HepG2 (cell line): Measurements from ENCODE around the gene BSND. TPM values are rescaled to one million over a fixed set of nuclear protein-coding genes. Genes with fewer than 3 reads are reported as not detected.

Experiments used
- BHLHE40 ChIP-seq: IDR thresholded peaks from 2 replicates; pipeline ENCODE4 v1.6.1; 2011; ENCODE audit warnings: low read length, improper control_type of control experiment
- GFI1 ChIP-seq: sonication (generic); formaldehyde crosslinking; IDR thresholded peaks from 2 replicates; pipeline ENCODE4 v1.5.0; 2020; ENCODE audit warnings: missing genetic modification reagents, mild to moderate bottlenecking, borderline replicate concordance
- KLF15 ChIP-seq: sonication (generic); formaldehyde crosslinking; IDR thresholded peaks from 2 replicates; pipeline ENCODE4 v1.8.1; 2023; ENCODE audit warnings: borderline replicate concordance, mild to moderate bottlenecking, inconsistent platforms, missing genetic modification reagents, mixed read lengths
- SAFB2 ChIP-seq: sonication (generic); formaldehyde crosslinking; IDR thresholded peaks from 2 replicates; pipeline ENCODE4 v1.5.1; 2020; ENCODE audit warnings: missing genetic modification reagents, low read depth, mild to moderate bottlenecking, borderline replicate concordance
- ZFP41 ChIP-seq: sonication (generic); formaldehyde crosslinking; IDR thresholded peaks from 2 replicates; pipeline ENCODE4 v1.4.0; 2020; ENCODE audit warnings: mild to moderate bottlenecking, missing genetic modification reagents, borderline replicate concordance
- ZNF205 ChIP-seq: IDR thresholded peaks from 2 replicates; pipeline ENCODE4 v1.6.1; 2018; ENCODE audit warnings: missing biosample characterization, missing genetic modification reagents
- ZNF562 ChIP-seq: sonication (generic); formaldehyde crosslinking; IDR thresholded peaks from 2 replicates; pipeline ENCODE4 v1.8.0; 2022; ENCODE audit warnings: missing genetic modification reagents, borderline replicate concordance
- polyA plus RNA-seq, 8 experiments: library from polyadenylated mRNA; depleted of rRNA in 3 of 8; stranded (reverse) in 7 of 8; unstranded in 1 of 8; fragments of >200 nt; fragmentation: Illumina TruSeq in 4 of 8; extraction: Trizol in 4 of 8; gene quantifications; 2 replicates each; pipeline versions ENCODE4 v1.2.1 to v1.2.3, GENCODE V29; 2011 to 2016; ENCODE audit warnings: low read depth in 4 of 8, missing spikeins in 1 of 8, mixed read lengths in 1 of 8; ENCODE audit not compliant: insufficient read depth in 1 of 8
- total RNA-seq, 5 experiments: library from RNA; depleted of rRNA; stranded (reverse); fragments of >200 nt; fragmentation: Illumina TruSeq; extraction: Trizol; gene quantifications; 2 replicates each; pipeline ENCODE4 v1.2.3, GENCODE V29; 2016; ENCODE audit warnings: low read depth in 1 of 5
- TF ChIP-seq, protein P1 (sequence below): sonication (generic); formaldehyde crosslinking; IDR thresholded peaks from 2 replicates; pipeline ENCODE4 v1.4.0; 2020; ENCODE audit warnings: missing genetic modification reagents
- TF ChIP-seq, protein P2 (sequence below): fragments of 450-650 bp; IDR thresholded peaks from 2 replicates; pipeline ENCODE4 v1.6.1; 2016
- TF ChIP-seq, protein P3 (sequence below): IDR thresholded peaks from 2 replicates; pipeline ENCODE4 v1.6.1; 2018; ENCODE audit warnings: missing genetic modification reagents, mild to moderate bottlenecking, missing compliant biosample characterization
- TF ChIP-seq, protein P4 (sequence below): IDR thresholded peaks from 2 replicates; pipeline ENCODE4 v1.6.1; 2016; ENCODE audit warnings: mild to moderate bottlenecking
- TF ChIP-seq, protein P5 (sequence below): sonication (generic); formaldehyde crosslinking; IDR thresholded peaks from 2 replicates; pipeline ENCODE4 v1.5.1; 2020; ENCODE audit warnings: missing genetic modification reagents, mild to moderate bottlenecking, borderline replicate concordance
- TF ChIP-seq, protein P6 (sequence below): IDR thresholded peaks from 2 replicates; pipeline ENCODE4 v1.6.1; 2016
- TF ChIP-seq, protein P7 (sequence below): sonication (generic); formaldehyde crosslinking; IDR thresholded peaks from 2 replicates; pipeline ENCODE4 v1.5.1; 2020; ENCODE audit warnings: missing genetic modification reagents, mild to moderate bottlenecking, borderline replicate concordance

The BSND gene
- total and polyA plus RNA-seq, 2 of the 13 experiments (the other 11 are each of a cell fraction or from before 2014, with no cell fraction given) = not detected

DNA sequence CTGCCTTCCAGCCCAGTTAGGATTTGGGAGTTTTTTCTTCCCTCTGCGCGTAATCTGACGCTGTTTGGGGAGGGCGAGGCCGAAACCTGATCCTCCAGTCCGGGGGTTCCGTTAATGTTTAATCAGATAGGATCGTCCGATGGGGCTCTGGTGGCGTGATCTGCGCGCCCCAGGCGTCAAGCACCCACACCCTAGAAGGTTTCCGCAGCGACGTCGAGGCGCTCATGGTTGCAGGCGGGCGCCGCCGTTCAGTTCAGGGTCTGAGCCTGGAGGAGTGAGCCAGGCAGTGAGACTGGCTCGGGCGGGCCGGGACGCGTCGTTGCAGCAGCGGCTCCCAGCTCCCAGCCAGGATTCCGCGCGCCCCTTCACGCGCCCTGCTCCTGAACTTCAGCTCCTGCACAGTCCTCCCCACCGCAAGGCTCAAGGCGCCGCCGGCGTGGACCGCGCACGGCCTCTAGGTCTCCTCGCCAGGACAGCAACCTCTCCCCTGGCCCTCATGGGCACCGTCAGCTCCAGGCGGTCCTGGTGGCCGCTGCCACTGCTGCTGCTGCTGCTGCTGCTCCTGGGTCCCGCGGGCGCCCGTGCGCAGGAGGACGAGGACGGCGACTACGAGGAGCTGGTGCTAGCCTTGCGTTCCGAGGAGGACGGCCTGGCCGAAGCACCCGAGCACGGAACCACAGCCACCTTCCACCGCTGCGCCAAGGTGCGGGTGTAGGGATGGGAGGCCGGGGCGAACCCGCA lies 40.8 kb downstream of the BSND start, which contains the start of gene PCSK9 (continued):
- TF ChIP-seq, protein P1, sequence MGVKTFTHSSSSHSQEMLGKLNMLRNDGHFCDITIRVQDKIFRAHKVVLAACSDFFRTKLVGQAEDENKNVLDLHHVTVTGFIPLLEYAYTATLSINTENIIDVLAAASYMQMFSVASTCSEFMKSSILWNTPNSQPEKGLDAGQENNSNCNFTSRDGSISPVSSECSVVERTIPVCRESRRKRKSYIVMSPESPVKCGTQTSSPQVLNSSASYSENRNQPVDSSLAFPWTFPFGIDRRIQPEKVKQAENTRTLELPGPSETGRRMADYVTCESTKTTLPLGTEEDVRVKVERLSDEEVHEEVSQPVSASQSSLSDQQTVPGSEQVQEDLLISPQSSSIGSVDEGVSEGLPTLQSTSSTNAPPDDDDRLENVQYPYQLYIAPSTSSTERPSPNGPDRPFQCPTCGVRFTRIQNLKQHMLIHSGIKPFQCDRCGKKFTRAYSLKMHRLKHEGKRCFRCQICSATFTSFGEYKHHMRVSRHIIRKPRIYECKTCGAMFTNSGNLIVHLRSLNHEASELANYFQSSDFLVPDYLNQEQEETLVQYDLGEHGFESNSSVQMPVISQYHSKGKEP (CRISPR knock-in tag) = peak; percentile 31; the same call in 1 of the 2 replicates
- TF ChIP-seq KLF15 (CRISPR knock-in tag) (peak; percentile 79; the same call in 1 of the 2 replicates), ZNF205 (CRISPR knock-in tag) (peak; percentile 84), ZFP41 (peak; percentile 76; the same call in 1 of the 2 replicates), BHLHE40 (peak; percentile 64; the same call in 1 of the 2 replicates), GFI1 (CRISPR knock-in tag) (peak; percentile 88), SAFB2 (CRISPR knock-in tag) (0 out of 2 replicates have a peak, but pooled peaks have one; percentile 22), ZNF562 (CRISPR knock-in tag) (no peak)
- TF ChIP-seq, protein P2, sequence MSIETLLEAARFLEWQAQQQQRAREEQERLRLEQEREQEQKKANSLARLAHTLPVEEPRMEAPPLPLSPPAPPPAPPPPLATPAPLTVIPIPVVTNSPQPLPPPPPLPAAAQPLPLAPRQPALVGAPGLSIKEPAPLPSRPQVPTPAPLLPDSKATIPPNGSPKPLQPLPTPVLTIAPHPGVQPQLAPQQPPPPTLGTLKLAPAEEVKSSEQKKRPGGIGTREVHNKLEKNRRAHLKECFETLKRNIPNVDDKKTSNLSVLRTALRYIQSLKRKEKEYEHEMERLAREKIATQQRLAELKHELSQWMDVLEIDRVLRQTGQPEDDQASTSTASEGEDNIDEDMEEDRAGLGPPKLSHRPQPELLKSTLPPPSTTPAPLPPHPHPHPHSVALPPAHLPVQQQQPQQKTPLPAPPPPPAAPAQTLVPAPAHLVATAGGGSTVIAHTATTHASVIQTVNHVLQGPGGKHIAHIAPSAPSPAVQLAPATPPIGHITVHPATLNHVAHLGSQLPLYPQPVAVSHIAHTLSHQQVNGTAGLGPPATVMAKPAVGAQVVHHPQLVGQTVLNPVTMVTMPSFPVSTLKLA = no peak
- TF ChIP-seq, protein P3, sequence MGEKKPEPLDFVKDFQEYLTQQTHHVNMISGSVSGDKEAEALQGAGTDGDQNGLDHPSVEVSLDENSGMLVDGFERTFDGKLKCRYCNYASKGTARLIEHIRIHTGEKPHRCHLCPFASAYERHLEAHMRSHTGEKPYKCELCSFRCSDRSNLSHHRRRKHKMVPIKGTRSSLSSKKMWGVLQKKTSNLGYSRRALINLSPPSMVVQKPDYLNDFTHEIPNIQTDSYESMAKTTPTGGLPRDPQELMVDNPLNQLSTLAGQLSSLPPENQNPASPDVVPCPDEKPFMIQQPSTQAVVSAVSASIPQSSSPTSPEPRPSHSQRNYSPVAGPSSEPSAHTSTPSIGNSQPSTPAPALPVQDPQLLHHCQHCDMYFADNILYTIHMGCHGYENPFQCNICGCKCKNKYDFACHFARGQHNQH (CRISPR knock-in tag) = peak; percentile 78; the same call in 1 of the 2 replicates
- TF ChIP-seq, protein P4, sequence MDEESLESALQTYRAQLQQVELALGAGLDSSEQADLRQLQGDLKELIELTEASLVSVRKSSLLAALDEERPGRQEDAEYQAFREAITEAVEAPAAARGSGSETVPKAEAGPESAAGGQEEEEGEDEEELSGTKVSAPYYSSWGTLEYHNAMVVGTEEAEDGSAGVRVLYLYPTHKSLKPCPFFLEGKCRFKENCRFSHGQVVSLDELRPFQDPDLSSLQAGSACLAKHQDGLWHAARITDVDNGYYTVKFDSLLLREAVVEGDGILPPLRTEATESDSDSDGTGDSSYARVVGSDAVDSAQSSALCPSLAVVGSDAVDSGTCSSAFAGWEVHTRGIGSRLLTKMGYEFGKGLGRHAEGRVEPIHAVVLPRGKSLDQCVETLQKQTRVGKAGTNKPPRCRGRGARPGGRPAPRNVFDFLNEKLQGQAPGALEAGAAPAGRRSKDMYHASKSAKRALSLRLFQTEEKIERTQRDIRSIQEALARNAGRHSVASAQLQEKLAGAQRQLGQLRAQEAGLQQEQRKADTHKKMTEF = peak; percentile 77
- TF ChIP-seq, protein P5, sequence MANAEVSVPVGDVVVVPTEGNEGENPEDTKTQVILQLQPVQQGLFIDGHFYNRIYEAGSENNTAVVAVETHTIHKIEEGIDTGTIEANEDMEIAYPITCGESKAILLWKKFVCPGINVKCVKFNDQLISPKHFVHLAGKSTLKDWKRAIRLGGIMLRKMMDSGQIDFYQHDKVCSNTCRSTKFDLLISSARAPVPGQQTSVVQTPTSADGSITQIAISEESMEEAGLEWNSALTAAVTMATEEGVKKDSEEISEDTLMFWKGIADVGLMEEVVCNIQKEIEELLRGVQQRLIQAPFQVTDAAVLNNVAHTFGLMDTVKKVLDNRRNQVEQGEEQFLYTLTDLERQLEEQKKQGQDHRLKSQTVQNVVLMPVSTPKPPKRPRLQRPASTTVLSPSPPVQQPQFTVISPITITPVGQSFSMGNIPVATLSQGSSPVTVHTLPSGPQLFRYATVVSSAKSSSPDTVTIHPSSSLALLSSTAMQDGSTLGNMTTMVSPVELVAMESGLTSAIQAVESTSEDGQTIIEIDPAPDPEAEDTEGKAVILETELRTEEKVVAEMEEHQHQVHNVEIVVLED (CRISPR knock-in tag) = peak; percentile 89
- TF ChIP-seq, protein P6, sequence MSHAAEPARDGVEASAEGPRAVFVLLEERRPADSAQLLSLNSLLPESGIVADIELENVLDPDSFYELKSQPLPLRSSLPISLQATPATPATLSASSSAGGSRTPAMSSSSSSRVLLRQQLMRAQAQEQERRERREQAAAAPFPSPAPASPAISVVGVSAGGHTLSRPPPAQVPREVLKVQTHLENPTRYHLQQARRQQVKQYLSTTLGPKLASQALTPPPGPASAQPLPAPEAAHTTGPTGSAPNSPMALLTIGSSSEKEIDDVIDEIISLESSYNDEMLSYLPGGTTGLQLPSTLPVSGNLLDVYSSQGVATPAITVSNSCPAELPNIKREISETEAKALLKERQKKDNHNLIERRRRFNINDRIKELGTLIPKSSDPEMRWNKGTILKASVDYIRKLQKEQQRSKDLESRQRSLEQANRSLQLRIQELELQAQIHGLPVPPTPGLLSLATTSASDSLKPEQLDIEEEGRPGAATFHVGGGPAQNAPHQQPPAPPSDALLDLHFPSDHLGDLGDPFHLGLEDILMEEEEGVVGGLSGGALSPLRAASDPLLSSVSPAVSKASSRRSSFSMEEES (CRISPR knock-in tag) = peak; percentile 83
- TF ChIP-seq, protein P7, sequence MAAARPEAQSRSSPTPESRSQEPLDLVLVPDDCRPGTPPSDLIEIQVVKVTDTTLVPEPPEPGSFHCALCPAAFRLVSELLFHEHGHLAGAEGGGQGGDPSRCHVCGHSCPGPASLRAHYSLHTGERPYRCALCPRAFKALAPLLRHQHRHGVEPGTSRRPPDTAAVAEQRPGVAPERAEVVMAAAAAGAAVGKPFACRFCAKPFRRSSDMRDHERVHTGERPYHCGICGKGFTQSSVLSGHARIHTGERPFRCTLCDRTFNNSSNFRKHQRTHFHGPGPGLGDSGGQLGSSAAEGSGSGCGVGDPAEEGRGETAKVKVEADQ (CRISPR knock-in tag) = peak; percentile 80
